Effector memory CD4-positive, alpha-beta T cell (primary cell): ENCODE results near the gene IMMP2L.

ENCODE experiments used
- DNase-seq, 3 donors: peaks; one replicate each; pipeline ENCODE4 v3.0.0-alpha.2; 2020
- H3K27ac ChIP-seq: 2 replicates; pipeline ENCODE4 v1.7.0; 2013; ENCODE audit warnings: mild to moderate bottlenecking, low read length, moderate library complexity; ENCODE audit not compliant: insufficient read depth, poor library complexity, severe bottlenecking
- H3K27me3 ChIP-seq: replicated peaks from 2 replicates; pipeline ENCODE4 v1.7.0; 2013; ENCODE audit warnings: mild to moderate bottlenecking, low read length; ENCODE audit not compliant: insufficient read depth, control insufficient read depth, poor library complexity, severe bottlenecking
- H3K36me3 ChIP-seq: 2 replicates; pipeline ENCODE4 v1.7.0; 2013; ENCODE audit warnings: mild to moderate bottlenecking, low read length, moderate library complexity; ENCODE audit not compliant: control insufficient read depth, insufficient read depth
- H3K4me1 ChIP-seq: 2 replicates; pipeline ENCODE4 v1.7.0; 2013; ENCODE audit warnings: low read length, mild to moderate bottlenecking; ENCODE audit not compliant: control insufficient read depth, insufficient read depth, poor library complexity, severe bottlenecking
- H3K4me3 ChIP-seq: 2 replicates; pipeline ENCODE4 v1.7.0; 2013; ENCODE audit warnings: low read length, low read depth, mild to moderate bottlenecking; ENCODE audit not compliant: insufficient read depth, poor library complexity, severe bottlenecking
- H3K9me3 ChIP-seq: 2 replicates; pipeline ENCODE4 v1.7.0; 2013; ENCODE audit warnings: mild to moderate bottlenecking, low read length, moderate library complexity; ENCODE audit not compliant: control insufficient read depth

Gene IMMP2L

GRCh38 chr7:111012799-111013675 lies 549.3 kb downstream of the IMMP2L start:
- no peaks in the 10 kb centered on the region for H3K4me1 ChIP-seq

GRCh38 chr7:111012149-111012548 lies 550.1 kb downstream of the IMMP2L start:
- no peaks in the 10 kb centered on the region for H3K4me1 ChIP-seq
- no peak overlapping the region for H3K4me3 ChIP-seq
- no peak for DNase-seq
- no peaks in the 10 kb centered on the region for H3K36me3 ChIP-seq
- no peak overlapping the region for H3K27ac ChIP-seq
- no peaks in the 10 kb centered on the region for H3K27me3 ChIP-seq
- no peaks in the 10 kb centered on the region for H3K9me3 ChIP-seq

More at GRCh38 chr7:111012799-111013675, 549.3 kb downstream of the IMMP2L start:
- DNase-seq = no peak
- peak overlapping the region; percentile 38 for H3K27ac ChIP-seq
- H3K36me3 ChIP-seq = no peaks in the 10 kb centered on the region
- no peaks in the 10 kb centered on the region for H3K9me3 ChIP-seq
- no peaks in the 10 kb centered on the region for H3K27me3 ChIP-seq
- H3K4me3 ChIP-seq = peak overlapping the region; percentile 15

DNA sequence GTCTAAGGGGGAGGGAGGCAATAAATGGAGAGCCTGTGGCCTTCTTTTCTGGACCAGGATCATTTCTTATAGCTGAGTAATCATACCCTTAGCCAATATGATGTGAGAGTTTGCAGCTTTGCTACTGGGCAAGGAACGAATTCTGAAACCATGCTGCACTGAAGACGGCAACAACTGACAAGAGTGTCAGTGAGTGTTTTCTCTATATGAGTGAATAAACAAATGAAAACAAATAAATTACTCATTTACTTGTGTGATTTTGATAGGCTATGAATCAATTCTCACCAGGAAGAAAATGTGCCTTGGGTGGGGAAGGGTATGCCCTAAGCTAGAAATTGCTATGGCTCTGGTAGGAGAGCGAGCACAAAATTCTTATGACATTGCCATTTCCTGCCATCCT lies 550.8 kb downstream of the IMMP2L start:
- Histone ChIP-seq H3K27me3 (no peaks in the 10 kb centered on the region), H3K9me3 (no peaks in the 10 kb centered on the region), H3K36me3 (no peaks in the 10 kb centered on the region), H3K4me3 (no peak overlapping the region), H3K4me1 (no peaks in the 10 kb centered on the region), H3K27ac (no peak overlapping the region)
- DNase-seq = no peak

GRCh38 chr7:111010798-111011197 lies 551.5 kb downstream of the IMMP2L start:
- no peak overlapping the region for H3K27ac ChIP-seq
- H3K36me3 ChIP-seq = no peaks in the 10 kb centered on the region
- no peak for DNase-seq
- no peaks in the 10 kb centered on the region for H3K4me1 ChIP-seq
- no peaks in the 10 kb centered on the region for H3K9me3 ChIP-seq
- no peaks in the 10 kb centered on the region for H3K27me3 ChIP-seq
- H3K4me3 ChIP-seq = no peak overlapping the region

DNA sequence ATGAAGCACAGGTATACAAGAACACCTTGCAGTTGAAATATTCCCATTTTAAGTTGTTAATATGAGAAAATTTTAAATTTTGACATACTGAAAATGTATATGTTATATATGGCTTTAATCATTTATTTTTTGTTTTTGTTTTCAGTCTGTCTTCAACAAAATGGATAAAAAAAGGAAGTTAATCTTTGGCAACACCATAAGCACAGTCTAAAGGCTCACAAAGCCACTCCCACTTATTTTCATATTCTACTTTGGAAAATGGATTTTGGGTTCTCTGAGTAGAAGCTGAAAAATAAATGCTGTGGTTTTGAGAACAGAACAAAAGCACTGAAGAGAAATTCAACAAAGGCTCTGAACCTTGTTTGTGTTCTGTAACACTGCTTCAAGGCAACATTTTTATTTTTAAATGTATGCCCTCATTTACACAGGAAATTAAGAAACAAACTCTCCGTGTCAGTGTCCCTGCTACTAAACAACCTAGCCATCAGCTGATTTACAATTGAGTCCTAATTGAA lies 552.7 kb downstream of the IMMP2L start:
- Histone ChIP-seq H3K4me1 (no peaks in the 10 kb centered on the region), H3K36me3 (no peaks in the 10 kb centered on the region), H3K27me3 (no peaks in the 10 kb centered on the region), H3K9me3 (no peaks in the 10 kb centered on the region), H3K27ac (no peak overlapping the region), H3K4me3 (no peak overlapping the region)
- no peak for DNase-seq

- no peak overlapping the region for H3K27ac ChIP-seq
- DNase-seq = no peak
- no peak overlapping the region for H3K4me3 ChIP-seq
Observed at GRCh38 chr7:111006691-111007090, 555.6 kb downstream of the IMMP2L start.

DNA sequence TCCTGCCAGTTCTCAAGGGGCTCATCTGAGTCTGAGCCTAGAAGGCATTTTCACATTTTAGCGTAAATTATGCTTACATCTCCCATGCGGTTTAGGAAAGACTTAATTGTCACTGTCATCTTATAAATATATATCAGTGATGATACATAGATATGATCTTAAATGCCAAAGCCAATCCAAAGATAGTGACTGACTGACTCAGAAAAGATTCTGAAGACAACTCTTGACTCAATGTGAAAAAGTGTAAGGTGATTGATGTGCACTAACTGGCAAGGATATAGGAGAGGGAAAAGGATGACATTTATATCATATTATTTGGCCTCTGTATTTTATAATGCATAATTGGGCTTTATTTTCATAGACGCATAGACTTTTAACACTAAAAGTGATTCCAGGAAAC lies 556.3 kb downstream of the IMMP2L start:
- no peaks in the 10 kb centered on the region for H3K27me3 ChIP-seq
- no peak overlapping the region for H3K27ac ChIP-seq
- H3K4me1 ChIP-seq = no peaks in the 10 kb centered on the region
- H3K4me3 ChIP-seq = no peak overlapping the region
- H3K36me3 ChIP-seq = no peaks in the 10 kb centered on the region
- DNase-seq = no peak
- no peaks in the 10 kb centered on the region for H3K9me3 ChIP-seq

More at GRCh38 chr7:111006691-111007090, 555.6 kb downstream of the IMMP2L start:
- H3K36me3 ChIP-seq = no peaks in the 10 kb centered on the region
- no peaks in the 10 kb centered on the region for H3K4me1 ChIP-seq
- H3K27me3 ChIP-seq = no peaks in the 10 kb centered on the region
- no peaks in the 10 kb centered on the region for H3K9me3 ChIP-seq

GRCh38 chr7:111005445-111005844 lies 556.8 kb downstream of the IMMP2L start:
- H3K9me3 ChIP-seq = no peaks in the 10 kb centered on the region
- H3K27ac ChIP-seq = no peak overlapping the region
- no peaks in the 10 kb centered on the region for H3K4me1 ChIP-seq
- H3K4me3 ChIP-seq = no peak overlapping the region
- no peaks in the 10 kb centered on the region for H3K27me3 ChIP-seq
- no peak for DNase-seq
- no peaks in the 10 kb centered on the region for H3K36me3 ChIP-seq

GRCh38 chr7:111004310-111004901 lies 557.9 kb downstream of the IMMP2L start:
- no peak for DNase-seq
- Histone ChIP-seq H3K36me3 (no peaks in the 10 kb centered on the region), H3K27ac (no peak overlapping the region), H3K9me3 (no peaks in the 10 kb centered on the region), H3K4me3 (no peak overlapping the region), H3K27me3 (no peaks in the 10 kb centered on the region), H3K4me1 (no peaks in the 10 kb centered on the region)

DNA sequence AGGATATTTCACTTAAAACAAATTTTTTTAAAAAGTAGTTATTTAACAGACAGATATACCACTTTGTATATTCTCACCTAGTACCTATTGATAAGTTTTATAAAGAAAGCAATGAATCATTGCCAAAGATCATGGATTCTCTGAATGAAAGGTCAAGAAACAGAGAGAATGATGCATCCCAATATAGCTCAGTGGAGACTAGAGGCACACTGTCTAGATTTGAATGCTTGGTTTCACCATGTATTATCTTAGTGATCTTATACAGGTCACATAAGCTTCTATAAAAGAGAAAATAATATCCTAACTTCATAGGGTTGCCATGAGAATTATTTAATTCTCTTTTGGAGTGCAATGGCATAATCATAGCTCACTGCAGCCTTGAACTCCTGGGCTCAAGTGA lies 558.4 kb downstream of the IMMP2L start:
- H3K27me3 ChIP-seq = no peaks in the 10 kb centered on the region
- no peaks in the 10 kb centered on the region for H3K36me3 ChIP-seq
- H3K4me3 ChIP-seq = no peak overlapping the region
- no peak for DNase-seq
- H3K27ac ChIP-seq = no peak overlapping the region
- H3K9me3 ChIP-seq = no peaks in the 10 kb centered on the region
- H3K4me1 ChIP-seq = no peaks in the 10 kb centered on the region
